ENCODE measurements around the gene ELMO3.

ELMO3 gene

DNA sequence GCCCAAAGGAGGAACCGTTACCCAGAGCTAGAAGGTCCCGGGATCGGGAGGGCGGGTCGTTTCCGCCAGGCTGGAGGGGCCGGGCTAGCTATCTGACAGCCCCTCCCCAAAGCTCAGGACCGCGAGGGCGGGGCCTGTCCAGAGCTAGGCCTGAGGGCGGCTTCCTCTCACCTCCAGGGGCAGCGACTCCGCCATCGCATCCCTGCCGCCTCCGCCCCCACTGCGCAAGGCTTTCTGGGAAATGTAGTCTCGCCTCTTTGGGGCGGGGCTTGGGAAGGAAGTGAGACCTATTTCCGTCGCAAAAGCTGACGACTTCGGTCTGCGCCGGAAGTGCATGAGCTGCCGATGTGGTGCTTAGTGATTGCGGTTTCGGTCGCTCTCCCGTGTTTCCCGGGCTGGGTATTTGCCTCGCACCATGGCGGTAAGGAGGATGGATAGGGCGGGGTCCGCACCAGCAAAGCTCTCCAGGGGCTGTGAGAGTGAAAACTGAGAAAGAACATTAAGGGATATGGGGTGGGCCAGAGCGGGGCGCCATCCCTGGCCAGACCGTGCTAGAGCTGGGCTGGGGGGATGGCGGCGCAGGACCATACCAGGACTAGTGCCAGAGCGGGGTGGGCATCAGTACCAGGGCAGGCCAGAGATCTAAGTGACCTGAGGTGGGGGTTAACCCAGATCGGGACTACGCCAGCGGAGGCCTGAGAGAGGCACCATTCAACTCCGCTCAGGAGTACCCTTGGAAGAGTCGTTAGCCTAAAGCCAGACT lies 28.1 kb downstream of the ELMO3 start, which contains the start of gene TMEM208:
Gene TMEM208 (plus strand): TSS at position 327 of the 763 bp plus-strand sequence. CDS start 89 bp downstream, at position 416.
- peak; percentile 98 for DNase-seq

DNA sequence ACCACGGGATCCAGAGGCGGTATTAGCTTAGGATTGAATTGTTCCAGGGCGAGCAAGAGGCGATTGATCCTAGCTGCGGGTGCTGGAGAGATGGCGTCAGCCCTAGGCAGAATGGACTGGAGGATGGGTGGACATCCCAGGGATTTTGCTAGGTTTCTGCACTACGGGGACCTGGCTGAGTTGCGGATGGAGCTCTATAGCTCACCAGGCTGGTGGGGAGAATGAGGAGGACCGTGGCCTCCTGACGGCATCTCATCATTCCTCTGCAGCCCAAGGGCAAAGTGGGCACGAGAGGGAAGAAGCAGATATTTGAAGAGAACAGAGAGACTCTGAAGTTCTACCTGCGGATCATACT lies 28.6 kb downstream of the ELMO3 start:
- no peak for DNase-seq

DNA sequence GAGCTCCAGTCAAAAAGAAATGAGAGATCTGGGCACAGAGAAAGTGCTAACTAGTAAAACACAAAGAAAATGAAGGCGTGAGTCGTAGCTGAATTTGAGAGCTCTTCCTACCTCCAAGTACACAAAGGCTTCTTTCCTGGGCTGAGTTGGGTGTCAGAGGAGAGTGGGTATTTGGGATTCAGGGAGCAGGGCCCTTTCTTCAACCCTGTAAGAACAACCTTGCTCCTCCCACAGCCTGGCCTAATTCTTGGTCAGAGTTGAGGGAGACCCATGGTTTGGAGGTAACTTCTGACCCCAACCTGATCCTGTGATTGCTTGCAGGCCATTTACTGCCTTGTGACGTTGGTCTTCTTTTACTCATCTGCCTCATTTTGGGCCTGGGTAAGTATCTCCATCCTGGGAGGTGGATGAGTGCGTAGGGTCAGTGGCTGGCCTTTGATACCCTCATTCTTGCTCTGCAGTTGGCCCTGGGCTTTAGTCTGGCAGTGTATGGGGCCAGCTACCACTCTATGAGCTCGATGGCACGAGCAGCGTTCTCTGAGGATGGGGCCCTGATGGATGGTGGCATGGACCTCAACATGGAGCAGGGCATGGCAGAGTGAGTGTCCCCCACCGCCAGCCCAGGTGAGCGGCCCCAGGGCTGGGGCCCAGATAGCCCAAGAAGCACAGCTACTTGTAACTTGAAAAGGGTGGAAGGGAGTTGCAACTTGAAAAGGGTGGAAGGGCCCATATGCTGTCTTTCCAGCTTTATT lies 29.3 kb downstream of the ELMO3 start:
- DNase-seq = no peak

DNA sequence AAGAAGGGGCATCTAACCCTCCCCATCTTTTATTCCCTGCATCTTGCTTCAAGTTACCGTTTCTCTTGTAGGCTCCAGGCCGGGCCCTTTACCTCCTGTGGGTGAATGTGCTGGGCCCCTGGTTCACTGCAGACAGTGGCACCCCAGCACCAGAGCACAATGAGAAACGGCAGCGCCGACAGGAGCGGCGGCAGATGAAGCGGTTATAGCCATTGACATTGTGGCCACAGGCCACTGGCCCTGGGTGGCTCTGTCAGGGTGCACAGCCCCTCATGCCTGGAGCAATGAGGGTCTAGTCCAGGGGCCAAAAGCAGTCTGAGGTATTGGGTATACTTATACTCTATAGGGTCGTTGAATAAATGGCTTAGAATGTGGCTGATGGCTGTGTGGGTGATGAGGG lies 30.0 kb downstream of the ELMO3 start:
- no peak for DNase-seq

DNA sequence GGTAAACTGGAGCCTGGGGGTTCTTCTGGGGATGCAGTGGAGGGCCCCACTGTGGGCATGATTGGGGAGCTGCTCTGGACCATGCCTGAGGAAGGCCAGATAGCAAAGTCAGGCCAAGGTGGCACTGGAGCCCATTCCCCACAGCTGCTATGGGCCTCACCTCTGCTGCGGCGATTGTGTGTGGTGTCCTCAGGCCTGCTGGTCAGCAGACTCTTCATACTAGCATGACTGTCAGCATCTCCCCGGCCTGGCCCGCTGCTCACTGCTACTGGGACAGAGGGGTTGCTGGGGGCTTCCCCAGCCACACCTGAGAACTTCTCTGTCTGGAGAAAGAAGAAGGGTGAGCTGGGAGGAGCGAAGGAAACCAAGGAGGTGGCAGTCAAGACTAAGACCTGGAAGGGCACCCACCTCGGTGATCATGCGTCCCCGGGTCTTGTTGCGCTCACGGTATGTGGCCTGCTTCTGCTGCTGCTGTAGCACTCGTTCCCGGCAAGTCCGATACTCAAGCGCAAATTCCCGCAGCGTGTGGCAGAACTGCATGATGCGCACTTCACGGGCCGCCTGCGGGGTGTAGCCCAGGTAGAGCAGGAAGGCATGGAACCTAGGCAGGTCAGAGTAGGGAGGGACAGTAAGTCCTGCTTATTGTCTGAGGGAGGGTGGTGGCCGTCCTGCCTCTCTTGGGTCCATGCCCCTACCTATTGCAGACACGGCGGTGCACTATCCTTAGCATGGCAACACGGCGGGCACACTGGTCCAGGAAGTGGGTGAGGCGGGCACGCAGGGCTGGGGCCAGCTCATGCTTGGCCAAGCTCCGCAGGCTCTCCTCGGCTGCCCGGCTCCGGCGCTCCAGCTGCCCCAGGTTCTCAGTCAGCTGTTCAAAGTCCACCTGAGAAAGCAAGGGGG lies 31.2 kb downstream of the ELMO3 start:
- DNase-seq = no peak

DNA sequence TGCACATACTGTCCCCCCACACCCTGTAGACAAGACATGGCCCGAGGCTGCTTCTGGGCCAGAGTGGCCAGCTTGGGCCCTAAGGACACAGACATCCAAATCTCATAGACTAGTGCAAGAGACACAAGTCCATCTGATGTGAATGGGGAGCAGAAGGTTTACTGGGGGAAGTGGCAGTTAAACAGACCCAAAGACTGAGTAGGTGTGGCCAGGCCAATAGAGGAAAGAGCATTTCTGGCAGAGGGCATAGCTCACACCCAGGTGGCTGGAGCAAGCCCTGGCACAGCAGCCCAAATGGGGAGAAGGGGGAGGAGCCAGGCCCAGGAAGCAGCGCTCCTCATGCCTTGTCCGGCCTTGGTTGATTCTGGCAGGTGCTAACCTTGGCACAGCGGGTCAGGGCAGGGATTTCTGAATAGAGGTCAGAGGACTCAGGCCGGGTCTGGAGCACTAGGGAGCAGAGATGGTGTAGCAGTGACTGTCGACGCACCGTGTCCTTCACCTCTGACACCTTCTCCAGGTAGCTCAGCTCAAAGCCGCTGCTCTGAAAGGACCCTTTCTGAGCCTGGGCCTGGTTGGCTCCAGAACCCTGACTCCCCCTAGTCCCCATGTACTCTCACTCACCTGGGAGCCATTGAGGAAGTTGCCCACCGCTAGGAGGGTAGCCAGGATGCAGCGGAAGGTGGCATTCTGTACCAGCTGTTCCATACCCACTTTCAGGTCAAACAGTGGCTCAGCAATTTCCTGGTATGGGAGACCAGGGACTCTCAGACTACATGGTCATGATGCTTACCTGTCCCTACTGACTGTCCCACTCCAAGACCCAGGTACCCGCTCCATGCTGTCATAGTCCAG lies 32.1 kb downstream of the ELMO3 start:
- no peak for DNase-seq

DNA sequence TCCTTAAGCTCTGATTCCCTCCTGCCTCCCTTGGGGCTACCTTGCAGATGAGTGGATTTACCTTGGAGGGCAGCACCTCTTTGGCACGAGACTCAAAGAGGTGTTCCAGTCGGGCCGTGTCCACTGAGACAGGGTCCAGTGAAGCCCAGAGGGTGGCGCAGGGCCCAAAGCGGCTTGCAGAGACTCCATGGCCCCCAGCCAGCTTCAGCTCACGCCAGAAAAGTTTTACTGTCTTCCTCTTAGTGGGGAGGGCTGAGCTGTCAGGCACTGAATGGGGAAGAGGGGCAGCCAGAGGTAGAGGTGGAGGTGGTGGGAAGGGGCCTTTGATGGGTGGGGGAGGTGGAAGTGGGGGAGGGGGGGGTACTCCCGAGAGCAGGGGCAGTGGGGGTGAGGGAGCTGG lies 34.7 kb downstream of the ELMO3 start:
- DNase-seq = no peak

DNA sequence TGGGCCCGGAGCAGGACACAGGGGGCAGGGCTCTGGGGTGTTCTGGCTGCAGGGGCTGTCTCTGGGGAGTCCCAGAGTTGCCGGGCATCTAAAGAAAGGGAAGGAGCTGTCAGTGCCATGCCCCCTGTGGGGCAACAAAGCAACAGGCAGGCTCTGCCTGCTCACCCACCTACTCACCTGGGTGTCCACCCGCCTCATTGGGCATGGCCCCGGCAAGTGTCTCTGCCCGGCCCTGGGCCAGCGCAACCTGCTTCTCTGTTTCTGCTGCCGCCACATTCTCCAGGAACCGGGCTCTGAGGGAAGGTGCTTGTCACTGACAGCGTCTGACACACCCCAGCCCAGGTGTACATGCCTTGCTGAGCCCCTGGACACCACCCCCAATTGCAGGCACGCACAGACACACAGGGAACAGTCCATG lies 35.3 kb downstream of the ELMO3 start:
- no peak for DNase-seq

DNA sequence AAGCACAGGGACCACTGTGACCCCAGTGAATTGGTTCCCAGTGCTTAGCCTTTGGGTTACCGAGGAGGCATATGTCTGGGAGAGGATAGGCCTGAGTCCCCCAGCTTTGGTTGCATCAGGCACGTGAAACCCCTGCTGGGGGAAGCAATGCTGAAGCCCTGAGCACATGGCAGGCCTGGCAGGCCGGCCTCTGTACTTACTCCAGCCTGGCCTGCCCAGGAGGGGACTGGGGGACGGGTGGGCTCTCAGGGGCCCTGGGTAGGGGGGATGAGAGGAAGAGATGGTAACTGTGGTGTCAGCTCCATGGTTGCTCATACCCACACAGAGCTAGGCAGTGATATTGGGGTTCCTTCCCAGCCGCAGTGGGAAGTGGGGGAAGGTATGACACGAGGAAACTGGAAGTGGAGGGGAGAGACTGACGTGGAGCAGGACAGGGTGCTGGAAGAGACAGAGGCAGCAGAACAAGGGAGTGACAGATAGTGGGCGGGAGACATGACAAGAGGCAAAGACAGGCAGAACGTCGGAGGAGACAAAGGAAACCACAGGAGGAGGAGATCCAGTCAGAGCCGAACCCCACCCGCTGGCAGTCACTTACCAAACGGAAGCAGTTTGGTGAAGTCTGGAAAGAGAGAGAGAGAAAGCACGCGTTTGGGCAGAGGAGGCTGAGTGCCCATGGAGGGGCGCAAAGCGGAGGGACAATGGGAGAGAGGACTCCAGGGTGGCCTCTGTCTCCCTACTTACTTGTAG lies 37.1 kb downstream of the ELMO3 start:
- peak; percentile 37 for DNase-seq

DNA sequence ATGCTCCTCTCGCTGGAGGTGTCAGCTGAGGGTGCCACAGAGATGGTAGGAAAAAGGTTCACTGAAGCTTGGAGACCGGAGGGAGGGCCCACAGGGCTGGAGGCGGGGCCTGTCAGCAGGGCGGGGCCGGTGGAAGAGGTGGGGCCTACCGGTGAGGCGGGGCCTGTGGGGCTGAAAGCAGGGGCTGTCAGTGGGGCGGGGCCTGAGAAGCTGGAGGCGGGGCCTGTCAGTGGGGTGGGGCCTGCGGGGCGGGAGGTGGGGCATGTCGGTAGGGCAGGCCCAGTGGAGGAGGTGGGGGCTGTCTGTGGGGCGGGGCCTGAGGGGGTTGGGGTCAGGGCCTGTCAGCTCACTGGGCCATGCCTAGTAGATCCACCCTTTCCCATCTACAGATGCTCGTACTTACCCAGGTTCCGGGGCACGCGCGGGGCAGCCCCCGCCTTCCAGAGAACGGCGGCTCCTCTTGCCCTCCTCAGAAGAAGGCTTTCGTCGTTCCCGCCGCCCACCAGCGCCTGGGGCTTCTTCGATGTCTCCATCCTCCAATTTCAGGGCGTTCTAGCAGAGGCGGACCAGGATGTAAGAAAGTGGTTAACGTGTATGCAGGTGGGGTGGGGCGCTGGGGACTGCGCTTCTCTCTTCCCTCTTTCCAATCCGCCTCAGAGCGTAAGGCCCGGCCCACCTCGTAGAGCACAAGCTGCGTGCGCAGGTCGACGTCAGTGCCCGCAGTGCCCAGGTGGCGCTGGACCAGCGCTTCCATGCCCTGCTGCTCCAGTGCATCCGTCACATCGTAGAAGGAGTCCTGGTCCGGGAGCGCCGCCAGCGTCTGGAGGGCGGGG lies 37.8 kb downstream of the ELMO3 start:
- DNase-seq = peak; percentile 72

DNA sequence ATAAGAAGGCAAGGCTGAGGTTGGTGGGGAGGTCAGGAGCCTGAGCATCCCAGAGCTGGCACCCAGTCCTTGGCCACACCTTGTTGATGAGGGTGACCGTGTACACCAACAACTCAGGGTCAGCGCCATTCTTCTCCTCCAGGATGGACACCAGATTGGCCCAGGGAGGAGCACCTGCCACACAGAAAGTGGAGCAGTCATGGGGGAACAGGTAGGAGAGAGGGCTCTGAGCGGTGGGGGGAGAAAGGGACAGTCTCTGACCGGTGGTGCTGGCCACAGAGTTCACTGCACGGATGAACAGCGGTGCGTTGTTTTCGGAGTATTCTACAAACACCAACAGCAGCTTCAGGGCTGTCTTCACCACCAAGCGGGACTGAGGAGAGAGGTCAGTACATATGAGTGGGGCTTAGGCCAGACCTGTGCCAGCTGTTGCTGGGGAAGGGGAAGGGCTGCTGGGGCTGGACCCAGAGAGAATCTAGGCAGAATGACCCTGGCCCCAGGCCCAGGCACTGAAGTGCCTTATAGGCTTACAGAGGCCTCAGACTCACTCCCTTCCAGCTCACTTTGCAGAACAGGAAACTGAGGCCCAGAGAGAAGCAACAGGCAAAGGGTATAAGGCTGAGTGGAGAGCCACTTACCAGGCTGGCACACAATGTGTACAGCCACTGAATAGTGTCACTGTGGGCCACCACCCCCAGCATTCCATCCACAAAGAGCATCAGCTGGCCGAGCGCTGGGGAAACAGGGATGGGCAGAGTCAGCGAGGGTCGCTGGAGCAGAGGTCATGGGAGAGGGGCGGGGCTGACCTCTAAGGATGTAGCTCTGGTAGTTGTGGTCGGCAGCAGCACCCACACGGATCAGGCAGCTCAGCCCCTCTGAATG lies 38.7 kb downstream of the ELMO3 start:
- no peak for DNase-seq

DNA sequence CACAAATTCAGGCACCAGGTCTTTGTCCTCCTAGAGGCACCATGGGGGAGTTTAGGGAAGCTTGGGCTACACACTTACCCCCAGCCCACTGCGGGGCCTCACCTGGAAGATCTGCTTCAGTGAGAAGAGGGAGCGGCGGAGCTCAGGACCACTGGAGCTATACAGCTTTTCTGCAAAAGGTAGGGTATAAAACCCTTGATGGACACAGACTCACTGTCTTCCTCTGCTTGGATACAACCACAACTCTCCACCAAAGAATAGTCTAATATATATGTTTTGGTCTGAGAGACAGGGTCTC lies 39.3 kb downstream of the ELMO3 start:
- DNase-seq = no peak

DNA sequence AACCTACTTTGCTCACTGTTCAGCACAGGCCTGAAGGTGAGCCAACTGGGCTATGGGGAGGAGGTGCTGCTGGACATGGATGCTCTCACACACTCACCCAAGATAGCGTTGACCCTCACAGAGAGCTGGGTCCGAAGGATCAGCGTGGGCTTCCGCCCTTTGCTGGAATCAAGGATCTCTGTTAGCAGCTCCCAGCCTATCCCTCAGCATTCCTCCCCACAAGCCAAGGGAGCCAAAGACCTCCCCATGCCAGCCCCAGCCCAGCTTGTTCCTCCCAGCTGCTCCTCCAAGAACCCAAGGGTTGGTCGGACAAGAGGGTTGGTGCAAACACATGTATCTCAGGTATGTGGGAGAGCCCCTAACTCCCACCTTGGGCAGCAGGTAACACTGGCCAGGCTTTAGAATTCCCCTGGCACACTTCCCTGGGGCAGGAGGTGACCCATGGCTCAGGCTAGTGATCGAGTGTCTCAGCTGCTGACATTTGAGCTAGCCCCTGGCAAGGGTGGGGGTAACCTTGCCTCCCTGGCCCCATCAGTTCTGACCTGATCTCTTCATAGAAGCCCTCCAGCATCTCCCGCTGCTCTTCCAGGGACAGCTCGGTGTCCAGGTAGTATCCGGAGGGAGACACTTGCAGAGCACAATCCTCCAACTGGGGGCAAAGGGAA lies 40.0 kb downstream of the ELMO3 start:
- no peak for DNase-seq

DNA sequence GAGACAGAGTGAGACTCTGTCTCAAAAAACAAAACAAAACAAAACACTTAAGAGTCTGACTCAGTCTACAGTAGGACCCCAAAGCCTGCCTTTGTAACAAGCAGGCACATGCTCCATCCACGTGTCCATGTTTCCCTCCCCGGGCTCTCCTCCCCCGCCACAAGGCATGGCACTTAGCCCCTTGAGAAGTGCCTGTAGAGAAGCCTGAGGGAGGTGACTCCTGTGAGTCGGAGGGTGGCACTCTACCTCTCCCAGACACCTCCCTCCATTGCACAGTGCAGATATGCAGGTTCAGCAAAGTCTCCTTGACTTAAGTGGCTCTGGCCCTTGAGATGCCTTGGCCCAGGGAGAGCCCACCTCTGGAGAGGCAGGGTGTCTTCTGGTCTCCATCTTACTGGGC lies 41.6 kb downstream of the ELMO3 start:
- no peak for DNase-seq

DNA sequence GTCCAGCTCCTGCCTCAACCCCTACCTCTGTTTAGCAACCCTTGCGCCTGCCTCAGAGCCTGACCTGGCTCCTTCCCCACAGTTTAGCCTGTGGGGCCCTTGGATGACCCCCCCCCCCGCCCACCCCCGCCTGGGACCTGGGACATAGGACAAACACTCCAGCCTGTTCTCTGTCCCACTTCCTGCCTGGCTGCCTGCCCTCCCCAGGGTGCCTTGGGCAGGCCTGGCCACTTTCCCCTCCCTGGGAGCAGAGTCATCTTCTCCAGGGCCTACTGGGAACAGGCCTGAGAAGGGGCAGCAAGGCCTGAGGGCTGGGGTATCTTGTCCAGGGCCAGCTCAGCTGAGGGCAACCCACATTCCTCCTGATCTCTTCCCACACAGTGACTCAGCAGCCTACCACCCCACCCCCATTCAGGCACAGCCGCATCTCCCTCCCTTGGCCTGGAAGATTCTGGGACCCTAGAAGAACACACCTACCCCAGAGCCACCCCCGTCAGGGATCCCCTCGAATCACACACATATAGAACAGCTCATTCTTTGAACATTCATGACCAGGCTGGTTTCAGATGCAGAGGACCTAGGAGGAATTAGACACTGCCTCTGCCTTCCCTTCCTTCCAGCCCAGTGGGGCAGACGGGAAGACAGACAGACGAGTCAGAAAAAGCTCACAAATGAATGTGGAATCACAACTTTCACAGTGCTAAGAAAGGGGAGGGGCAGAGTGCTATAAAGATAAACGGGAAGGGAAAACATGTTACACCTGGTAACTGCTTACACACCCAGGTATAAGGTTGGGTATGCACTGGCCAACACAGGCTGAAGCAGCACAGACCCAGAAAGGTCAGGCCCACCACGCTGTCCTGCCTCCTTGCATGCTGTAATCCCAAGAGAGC lies 42.3 kb downstream of the ELMO3 start:
- no peak for DNase-seq

DNA sequence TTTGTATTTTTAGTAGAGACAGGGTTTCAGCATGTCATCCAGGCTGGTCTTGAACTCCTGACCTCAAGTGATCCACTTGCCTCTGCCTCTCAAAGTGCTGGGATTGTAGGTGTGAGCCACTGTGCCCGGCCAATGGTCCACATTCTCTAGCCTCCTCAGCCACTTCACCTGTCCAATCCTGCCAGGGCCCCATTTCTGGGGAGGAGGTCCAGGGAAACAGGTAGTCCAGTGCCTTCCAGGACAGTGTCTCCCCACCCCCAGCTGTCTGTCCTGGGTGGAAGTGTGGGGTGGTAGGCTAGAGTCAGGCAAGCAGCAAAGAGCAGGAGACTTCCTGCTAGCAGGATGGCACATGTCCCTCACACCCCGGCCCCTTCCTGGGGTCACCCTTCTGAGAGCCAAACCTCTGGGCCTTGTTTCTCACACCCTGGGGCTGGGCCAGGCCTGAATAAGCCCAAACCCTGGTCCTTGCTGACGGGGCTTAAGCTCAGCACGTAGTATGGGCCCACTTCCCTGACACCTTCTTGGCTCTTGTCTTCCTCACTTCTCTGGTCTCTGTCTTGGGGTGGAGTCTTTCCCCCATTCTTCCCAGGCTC lies 43.3 kb downstream of the ELMO3 start:
- no peak for DNase-seq

DNA sequence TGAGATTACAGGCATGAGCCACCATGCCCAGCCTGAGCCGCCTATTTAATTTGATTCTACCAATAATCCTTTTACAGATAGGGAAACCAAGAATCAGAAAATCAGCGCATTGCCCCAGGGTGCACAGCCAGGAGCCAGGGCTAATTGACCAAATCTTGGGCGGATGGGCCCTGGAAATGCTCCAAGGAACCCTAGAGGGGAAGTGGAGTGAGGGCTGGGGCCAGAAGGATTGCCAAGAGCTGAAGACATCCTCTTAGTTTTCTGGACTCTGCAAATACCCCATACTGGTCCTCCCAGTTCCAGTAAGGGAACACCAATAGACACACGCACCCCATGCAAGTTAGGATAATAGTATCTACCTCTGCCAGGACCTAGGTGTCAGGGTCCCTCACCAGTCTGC lies 44.5 kb downstream of the ELMO3 start:
- no peak for DNase-seq

All from CD4-positive, alpha-beta T cell treated with Interleukin-15 for 1 hour (primary cell).